Measurements from ENCODE around the gene INTS6.
"Not testable (repeated sequence)": the region's sequence is repeated elsewhere in the genome, so short reads cannot be mapped to it uniquely, and the experiment has no call there.

The INTS6 gene

DNA sequence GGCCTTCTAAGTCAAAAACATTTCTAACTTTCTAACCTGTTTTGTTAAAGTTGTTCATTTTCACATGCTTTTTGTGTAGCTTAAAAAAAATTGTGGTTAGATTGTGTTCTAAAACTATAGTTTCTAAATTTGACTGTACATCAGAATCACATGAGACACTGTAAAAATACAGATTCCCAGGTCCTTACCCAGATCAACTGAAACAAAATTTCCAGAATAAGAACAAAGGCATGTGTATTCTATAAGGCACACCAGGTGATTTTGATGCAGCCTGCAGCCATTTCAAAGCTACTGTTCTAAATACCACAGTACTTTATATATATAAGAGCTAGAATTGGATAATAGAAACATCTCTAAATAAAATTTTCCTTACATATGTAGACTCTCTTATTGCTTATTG, 29.1 kb downstream of the INTS6 start:
- TF ChIP-seq, protein P1, sequence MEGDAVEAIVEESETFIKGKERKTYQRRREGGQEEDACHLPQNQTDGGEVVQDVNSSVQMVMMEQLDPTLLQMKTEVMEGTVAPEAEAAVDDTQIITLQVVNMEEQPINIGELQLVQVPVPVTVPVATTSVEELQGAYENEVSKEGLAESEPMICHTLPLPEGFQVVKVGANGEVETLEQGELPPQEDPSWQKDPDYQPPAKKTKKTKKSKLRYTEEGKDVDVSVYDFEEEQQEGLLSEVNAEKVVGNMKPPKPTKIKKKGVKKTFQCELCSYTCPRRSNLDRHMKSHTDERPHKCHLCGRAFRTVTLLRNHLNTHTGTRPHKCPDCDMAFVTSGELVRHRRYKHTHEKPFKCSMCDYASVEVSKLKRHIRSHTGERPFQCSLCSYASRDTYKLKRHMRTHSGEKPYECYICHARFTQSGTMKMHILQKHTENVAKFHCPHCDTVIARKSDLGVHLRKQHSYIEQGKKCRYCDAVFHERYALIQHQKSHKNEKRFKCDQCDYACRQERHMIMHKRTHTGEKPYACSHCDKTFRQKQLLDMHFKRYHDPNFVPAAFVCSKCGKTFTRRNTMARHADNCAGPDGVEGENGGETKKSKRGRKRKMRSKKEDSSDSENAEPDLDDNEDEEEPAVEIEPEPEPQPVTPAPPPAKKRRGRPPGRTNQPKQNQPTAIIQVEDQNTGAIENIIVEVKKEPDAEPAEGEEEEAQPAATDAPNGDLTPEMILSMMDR (conservative IDR thresholded peaks at IDR 0.05; ENCODE audit: low read length) = no peak

DNA sequence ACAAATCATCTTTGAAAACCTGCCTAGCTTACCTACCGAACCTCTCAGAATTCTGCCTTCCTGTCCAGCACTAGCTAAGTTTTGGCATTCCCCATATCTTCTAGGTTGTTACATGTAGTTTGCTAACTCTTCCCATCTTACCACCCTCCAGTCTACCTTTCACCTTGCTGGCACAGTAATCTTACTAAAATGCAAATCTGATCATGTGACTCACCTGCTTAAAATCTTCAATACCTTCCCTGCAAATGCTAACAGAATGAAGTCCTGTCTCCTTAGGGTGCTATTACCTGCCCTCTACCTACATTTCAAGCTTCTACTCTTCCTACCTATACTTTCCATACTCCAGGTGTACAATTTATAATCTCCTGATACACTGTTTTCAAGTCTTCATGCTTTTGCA, 30.4 kb downstream of the INTS6 start:
- no peak for DNase-seq (ENCODE audit: low read depth)
- H3K4me3 ChIP-seq (ENCODE audit: low read length) = no peak overlapping the region
- TF ChIP-seq, protein P1 (conservative IDR thresholded peaks at IDR 0.05; ENCODE audit: low read length) = no peak

More for the DNA sequence above, 29.1 kb downstream of the INTS6 start:
- H3K4me3 ChIP-seq (ENCODE audit: low read length) = no peak overlapping the region
- DNase-seq (ENCODE audit: low read depth) = no peak

DNA sequence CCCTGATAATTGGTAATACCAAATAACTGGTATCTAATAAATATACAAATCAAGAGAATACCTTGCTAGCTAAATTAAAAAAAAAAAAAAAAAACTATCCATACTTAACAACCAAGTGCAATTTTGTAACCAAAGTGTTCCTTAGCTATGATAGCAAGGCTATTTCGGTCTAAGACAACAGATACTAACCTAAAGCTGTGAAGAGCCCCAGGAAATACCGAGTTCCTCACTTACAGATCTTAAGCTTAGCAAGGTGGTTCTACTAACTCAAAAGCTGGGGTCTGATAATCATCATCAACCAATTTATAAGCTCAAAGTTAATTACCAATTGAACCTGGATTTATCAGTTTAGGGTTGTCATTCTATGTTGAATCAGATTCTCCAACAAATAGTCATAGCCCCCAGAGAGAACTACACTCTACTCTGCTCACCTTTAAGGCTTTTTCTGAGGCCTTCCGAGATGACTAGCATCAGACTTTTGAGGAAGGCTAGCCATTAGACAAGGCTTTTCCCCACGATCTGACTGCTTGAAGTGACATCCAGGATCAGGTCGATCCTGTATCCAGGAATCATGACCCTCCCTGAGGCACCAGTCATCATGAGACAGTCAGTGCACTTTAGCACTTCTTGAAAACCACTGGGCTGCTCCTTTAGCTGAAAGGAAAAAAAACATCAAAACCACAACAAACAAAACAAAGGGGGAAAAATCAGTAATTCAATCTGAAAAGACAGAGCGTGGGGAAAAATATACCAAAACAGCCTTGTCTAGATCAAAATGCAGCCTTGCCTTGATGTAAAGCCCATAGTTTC, 31.9 kb downstream of the INTS6 start:
- DNase-seq (ENCODE audit: low read depth) = no peak
- TF ChIP-seq, protein P1 (conservative IDR thresholded peaks at IDR 0.05; ENCODE audit: low read length) = no peak

DNA sequence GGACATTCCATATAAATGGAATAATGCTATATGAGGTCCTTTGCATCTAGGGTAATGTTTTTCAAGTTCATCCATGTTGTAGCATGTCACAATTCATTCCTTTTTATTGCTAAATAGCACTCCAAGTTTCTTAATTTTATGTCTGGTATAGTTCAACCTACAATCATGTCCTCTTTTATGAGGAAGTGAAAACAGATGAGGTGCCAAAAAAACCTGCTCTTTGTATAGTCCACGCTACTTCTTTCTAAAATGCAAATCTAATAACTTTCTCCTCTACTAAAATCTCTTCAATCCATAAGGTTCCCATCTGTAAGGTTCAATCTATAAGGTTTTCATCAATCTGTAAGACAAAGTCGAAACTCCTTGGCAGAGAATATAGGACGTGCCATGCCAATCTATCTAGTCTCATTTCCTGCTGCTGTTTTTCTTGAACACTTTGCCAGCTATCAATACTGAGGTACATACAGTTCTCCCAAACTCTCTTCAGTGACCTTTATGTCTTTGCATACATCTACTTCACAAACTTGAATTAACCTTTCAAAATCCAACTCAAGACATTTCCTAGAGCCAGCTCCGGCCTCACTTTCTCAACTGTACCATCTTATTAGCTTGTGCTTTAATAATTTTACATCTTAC, 33.7 kb downstream of the INTS6 start:
- no peak for DNase-seq (ENCODE audit: low read depth)
- TF ChIP-seq, protein P1 (conservative IDR thresholded peaks at IDR 0.05; ENCODE audit: low read length) = no peak
- H3K4me3 ChIP-seq (ENCODE audit: low read length) = no peak overlapping the region

More for the DNA sequence above, 31.9 kb downstream of the INTS6 start:
- no peak overlapping the region for H3K4me3 ChIP-seq (ENCODE audit: low read length)

DNA sequence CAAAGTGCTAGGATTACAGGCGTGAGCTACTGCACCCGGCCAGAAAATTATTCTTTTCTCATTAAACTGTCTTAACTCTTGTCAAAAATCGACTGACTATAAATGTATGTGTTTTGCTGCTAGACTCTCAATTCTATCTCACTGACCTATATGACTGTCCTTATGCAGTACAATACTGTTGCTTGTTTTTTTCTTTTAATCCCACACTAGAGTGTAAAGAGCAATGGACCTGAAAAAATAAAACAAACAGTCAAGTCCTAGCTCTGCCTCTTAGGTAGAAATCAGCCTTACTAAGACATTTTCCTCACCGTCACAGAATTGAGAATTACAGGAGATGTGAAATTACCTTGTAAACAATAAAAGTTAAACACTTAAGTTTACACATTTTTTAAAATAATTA, 35.1 kb downstream of the INTS6 start:
- TF ChIP-seq, protein P1 (conservative IDR thresholded peaks at IDR 0.05; ENCODE audit: low read length) = no peak
- no peak for DNase-seq (ENCODE audit: low read depth)
- no peak overlapping the region for H3K4me3 ChIP-seq (ENCODE audit: low read length)

DNA sequence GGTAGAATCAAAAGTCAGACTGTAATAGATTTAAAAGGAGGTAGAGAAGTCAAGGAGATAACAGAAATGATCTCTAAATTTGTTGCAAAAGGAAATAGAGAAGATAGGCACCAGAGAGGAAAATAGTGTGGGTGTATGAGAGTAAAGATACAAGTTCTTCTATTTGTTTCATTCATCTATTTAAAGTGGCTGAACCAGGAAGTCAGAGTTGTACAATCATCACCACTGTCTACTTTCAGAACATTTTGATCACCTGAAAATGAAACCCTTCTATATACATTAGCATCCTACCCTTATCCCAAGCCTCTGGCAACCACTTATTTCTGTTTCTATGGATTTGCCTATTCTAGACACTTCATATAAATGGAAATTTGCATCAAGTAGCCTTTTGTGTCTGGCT, 36.7 kb downstream of the INTS6 start:
- TF ChIP-seq, protein P1 (conservative IDR thresholded peaks at IDR 0.05; ENCODE audit: low read length) = no peak
- no peak overlapping the region for H3K4me3 ChIP-seq (ENCODE audit: low read length)
- DNase-seq (ENCODE audit: low read depth) = no peak

DNA sequence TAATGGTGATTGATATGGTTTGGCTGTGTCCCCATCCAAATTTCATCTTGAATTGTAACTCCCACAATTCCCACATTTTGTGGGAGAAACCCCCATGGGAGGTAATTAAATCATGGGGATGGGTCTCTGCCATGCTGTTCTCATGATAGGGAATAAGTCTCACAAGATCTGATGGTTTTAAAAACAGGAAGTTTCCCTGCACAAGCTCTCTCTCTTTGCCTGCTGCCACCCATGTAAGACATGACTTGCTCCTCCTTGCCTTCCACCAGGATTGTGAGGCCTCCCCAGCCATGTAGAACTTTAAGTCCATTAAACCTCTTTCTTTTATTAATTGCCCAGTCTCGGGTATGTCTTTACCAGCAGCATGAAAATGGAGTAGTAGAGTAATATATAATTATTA, 37.5 kb downstream of the INTS6 start:
- not testable (repeated sequence) for H3K4me3 ChIP-seq (ENCODE audit: low read length); DNase-seq (ENCODE audit: low read depth)
